ENCODE data around the gene MSANTD2.

The MSANTD2 gene

DNA sequence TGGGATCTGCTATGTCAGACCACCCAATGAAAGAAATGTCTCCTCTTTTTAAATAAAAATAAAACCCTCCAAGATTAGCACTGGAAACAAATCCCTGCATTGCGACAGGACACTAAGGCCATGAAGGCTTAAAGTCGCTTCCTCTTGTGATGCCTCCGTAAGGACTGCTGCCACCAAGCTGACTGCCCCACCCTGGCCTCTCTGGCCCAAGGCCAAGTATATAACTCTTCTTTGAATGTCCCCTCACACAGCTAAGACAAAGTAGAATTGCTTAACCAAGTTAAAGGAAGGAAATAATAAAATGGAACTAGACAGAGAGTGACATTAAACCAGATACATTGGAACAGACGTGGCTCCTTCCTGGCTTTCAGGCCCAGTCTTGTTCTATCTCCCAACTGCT is 68.0 kb downstream of the MSANTD2 start:
- H3K27me3 ChIP-seq (ENCODE audit: control insufficient read depth in 1 of 2, insufficient read depth in 2 of 2, low read length in 2 of 2), result peaks cover 0 to 7% of the 10 kb centered on the region in 2 donors
- no peak overlapping the region for H3K4me3 ChIP-seq (ENCODE audit: low read length in 2 of 2)

DNA sequence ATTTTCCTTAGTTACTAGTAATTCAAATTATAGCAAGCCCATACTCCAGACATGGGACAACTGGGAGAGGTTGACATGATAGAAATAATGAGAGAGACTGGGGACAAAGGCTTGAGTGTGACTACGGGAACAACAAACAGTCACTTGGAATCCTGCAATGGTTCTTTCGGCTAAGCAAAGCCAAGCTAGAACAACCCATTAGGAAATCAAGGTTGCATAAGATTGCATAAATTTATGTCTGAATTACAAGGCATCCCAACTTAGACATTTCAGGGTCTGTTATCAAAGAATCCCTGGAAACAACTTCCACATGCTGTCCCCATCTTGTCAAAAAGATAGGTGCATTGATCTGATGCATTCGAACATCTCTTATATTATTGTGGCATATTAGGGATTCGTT is 70.6 kb downstream of the MSANTD2 start:
- H3K9me3 ChIP-seq (ENCODE audit: control insufficient read depth in 2 of 2, low read length in 2 of 2), result no peaks in the 10 kb centered on the region
- H3K27ac ChIP-seq (ENCODE audit: low read length), result no peak overlapping the region
- peaks cover 6 to 7% of the 10 kb centered on the region in 2 donors for H3K27me3 ChIP-seq (ENCODE audit: control insufficient read depth in 1 of 2, insufficient read depth in 2 of 2, low read length in 2 of 2)
- H3K4me1 ChIP-seq (ENCODE audit: control insufficient read depth, insufficient read depth, low read length), result no peaks in the 10 kb centered on the region
- no peak overlapping the region for H3K9ac ChIP-seq (ENCODE audit: low read length in 2 of 2)
- H3K36me3 ChIP-seq (ENCODE audit: control insufficient read depth in 2 of 2, insufficient read depth in 2 of 2, low read length in 2 of 2), result no peaks in the 10 kb centered on the region
- no peak overlapping the region for H3K4me3 ChIP-seq (ENCODE audit: low read length in 2 of 2)

More for the DNA sequence above, 68.0 kb downstream of the MSANTD2 start:
- Histone ChIP-seq H3K4me1 (ENCODE audit: control insufficient read depth, insufficient read depth, low read length) (no peaks in the 10 kb centered on the region), H3K9me3 (ENCODE audit: control insufficient read depth in 2 of 2, low read length in 2 of 2) (no peaks in the 10 kb centered on the region), H3K27ac (ENCODE audit: low read length) (no peak overlapping the region), H3K36me3 (ENCODE audit: control insufficient read depth in 2 of 2, insufficient read depth in 2 of 2, low read length in 2 of 2) (no peaks in the 10 kb centered on the region), H3K9ac (ENCODE audit: low read length in 2 of 2) (no peak overlapping the region)

DNA sequence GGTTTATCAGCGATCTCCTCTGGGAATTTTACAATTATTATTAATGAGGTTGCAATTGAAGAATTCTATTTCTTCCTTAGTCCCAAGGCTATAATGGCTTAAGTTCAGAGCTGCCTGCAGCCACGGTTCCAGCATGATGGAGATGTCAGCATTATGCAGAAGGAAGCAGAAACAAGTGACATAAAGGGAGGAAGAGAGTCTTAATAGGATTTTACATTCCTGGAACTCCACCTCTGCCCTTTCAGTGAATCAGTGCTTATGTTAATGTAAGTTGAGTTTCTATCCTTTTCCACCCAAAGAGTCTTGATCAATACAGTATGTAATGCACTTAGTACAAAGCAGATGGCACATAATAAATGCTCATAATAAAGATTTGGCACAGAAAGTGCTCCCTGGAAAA is 72.1 kb downstream of the MSANTD2 start:
- H3K4me1 ChIP-seq (ENCODE audit: control insufficient read depth, insufficient read depth, low read length), result no peaks in the 10 kb centered on the region
- peaks cover 6 to 9% of the 10 kb centered on the region in 2 donors for H3K27me3 ChIP-seq (ENCODE audit: control insufficient read depth in 1 of 2, insufficient read depth in 2 of 2, low read length in 2 of 2)
- H3K9ac ChIP-seq (ENCODE audit: low read length in 2 of 2), result no peak overlapping the region
- H3K27ac ChIP-seq (ENCODE audit: low read length), result no peak overlapping the region
- no peak overlapping the region for H3K4me3 ChIP-seq (ENCODE audit: low read length in 2 of 2)
- H3K9me3 ChIP-seq (ENCODE audit: control insufficient read depth in 2 of 2, low read length in 2 of 2), result no peaks in the 10 kb centered on the region
- no peaks in the 10 kb centered on the region for H3K36me3 ChIP-seq (ENCODE audit: control insufficient read depth in 2 of 2, insufficient read depth in 2 of 2, low read length in 2 of 2)

DNA sequence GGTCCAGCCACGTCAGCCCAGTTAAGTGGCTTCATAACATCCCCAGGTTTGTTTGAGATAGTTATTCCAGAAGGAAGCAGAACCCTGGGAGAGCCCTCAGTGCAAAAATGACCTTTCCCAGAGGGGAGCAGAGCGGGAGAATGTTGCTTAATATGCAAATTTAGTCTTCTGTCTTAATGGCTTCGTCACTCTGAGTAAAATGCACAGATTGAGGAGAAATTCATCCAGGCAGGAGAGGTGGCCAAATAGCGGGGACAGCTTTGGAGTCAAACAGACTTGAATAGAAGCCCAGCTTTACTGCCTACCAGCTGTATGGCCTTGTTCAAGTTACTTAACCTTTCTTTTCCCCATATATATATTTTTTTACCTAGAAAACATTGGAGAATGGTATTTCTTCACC is 72.7 kb downstream of the MSANTD2 start:
- Histone ChIP-seq H3K36me3 (ENCODE audit: control insufficient read depth in 2 of 2, insufficient read depth in 2 of 2, low read length in 2 of 2) (no peaks in the 10 kb centered on the region), H3K4me3 (ENCODE audit: low read length in 2 of 2) (no peak overlapping the region), H3K9ac (ENCODE audit: low read length in 2 of 2) (no peak overlapping the region), H3K27me3 (ENCODE audit: control insufficient read depth in 1 of 2, insufficient read depth in 2 of 2, low read length in 2 of 2) (peaks cover 7 to 13% of the 10 kb centered on the region in 2 donors), H3K9me3 (ENCODE audit: control insufficient read depth in 2 of 2, low read length in 2 of 2) (no peaks in the 10 kb centered on the region), H3K4me1 (ENCODE audit: control insufficient read depth, insufficient read depth, low read length) (no peaks in the 10 kb centered on the region), H3K27ac (ENCODE audit: low read length) (no peak overlapping the region)

DNA sequence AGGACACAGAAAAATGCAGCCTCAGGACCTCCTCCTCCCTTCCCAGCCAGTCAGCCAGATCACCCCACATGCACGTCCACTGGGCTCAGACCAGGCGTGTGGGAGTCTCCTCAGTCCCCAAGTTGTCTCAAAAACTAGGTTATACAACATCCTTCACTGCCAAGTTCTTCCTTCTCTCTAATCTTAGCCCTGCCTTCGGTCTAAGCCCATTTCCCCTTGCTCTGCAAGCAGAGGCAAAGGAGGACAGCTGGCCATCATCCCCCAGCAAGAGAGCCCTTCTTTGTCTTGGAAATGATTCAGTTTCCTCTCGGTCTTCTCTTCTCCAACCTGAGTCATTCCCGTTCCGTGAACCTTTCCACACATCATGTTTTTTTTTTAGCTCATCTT is 74.5 kb downstream of the MSANTD2 start:
- Histone ChIP-seq H3K4me1 (ENCODE audit: control insufficient read depth, insufficient read depth, low read length) (no peaks in the 10 kb centered on the region), H3K36me3 (ENCODE audit: control insufficient read depth in 2 of 2, insufficient read depth in 2 of 2, low read length in 2 of 2) (no peaks in the 10 kb centered on the region), H3K9ac (ENCODE audit: low read length in 2 of 2) (no peak overlapping the region), H3K9me3 (ENCODE audit: control insufficient read depth in 2 of 2, low read length in 2 of 2) (no peaks in the 10 kb centered on the region), H3K4me3 (ENCODE audit: low read length in 2 of 2) (no peak overlapping the region), H3K27me3 (ENCODE audit: control insufficient read depth in 1 of 2, insufficient read depth in 2 of 2, low read length in 2 of 2) (peaks cover 22 to 26% of the 10 kb centered on the region in 2 donors), H3K27ac (ENCODE audit: low read length) (no peak overlapping the region)

DNA sequence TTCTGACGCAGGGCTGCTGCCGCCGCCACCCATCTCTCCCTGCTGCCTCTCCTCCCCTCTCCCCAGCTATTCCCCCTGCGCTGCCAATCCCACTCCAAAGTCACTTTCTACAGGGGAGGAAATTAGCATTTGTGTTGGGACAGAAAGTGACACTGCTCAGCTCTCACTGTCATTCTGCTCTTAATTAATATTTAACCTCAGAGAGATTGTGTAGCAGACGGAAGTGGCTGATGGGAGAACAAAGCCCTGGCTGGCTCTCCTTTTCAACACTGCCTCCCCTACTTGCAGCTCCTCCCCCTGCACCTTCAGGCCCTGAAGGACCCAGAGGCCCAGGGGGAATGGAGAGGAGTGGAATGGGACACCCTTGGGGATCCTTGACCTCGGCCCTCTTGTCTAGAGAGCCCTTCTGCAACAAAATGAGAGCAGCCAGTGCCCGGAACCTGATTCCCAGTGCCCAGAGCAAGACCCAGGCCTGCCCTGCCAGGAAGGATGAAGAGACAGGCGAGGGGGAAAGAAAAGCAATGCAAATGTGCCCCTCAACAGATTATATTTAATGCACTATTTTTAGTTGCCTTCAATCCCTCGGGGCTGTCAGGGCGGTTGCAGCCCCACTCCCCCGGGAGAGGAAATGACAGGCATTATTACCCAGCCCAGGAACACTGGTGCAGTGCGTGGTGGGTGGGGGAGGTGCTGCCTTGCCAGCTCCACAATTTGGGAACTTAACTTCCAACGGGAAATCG is 75.1 kb downstream of the MSANTD2 start:
- Histone ChIP-seq H3K27ac (ENCODE audit: low read length) (no peak overlapping the region), H3K36me3 (ENCODE audit: control insufficient read depth in 2 of 2, insufficient read depth in 2 of 2, low read length in 2 of 2) (no peaks in the 10 kb centered on the region), H3K4me3 (ENCODE audit: low read length in 2 of 2) (no peak overlapping the region), H3K9me3 (ENCODE audit: control insufficient read depth in 2 of 2, low read length in 2 of 2) (no peaks in the 10 kb centered on the region), H3K9ac (ENCODE audit: low read length in 2 of 2) (no peak overlapping the region), H3K27me3 (ENCODE audit: control insufficient read depth in 1 of 2, insufficient read depth in 2 of 2, low read length in 2 of 2) (peaks cover 23 to 28% of the 10 kb centered on the region in 2 donors), H3K4me1 (ENCODE audit: control insufficient read depth, insufficient read depth, low read length) (no peaks in the 10 kb centered on the region)

DNA sequence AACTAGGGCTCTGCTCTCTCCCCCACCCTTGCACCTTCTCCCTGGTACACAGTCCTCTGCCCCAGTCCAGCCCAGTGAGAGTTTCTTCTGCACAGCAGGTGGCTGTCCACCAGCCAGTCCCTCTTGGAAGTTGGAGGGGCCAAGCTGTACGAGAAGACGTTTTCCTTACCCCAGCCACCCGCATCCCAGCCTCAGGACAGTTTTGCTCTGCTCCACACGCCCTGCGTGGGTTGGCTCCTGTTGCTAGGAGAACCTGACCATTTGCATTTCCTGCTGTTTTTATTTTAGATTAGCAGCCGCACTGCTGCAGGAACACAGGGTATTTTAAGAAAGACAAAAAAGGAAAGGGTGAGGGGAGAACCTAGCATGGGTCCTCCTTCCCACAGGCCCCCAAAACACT is 78.0 kb downstream of the MSANTD2 start:
- Histone ChIP-seq H3K27me3 (ENCODE audit: control insufficient read depth in 1 of 2, insufficient read depth in 2 of 2, low read length in 2 of 2) (peaks cover 46 to 52% of the 10 kb centered on the region in 2 donors), H3K36me3 (ENCODE audit: control insufficient read depth in 2 of 2, insufficient read depth in 2 of 2, low read length in 2 of 2) (no peaks in the 10 kb centered on the region), H3K9me3 (ENCODE audit: control insufficient read depth in 2 of 2, low read length in 2 of 2) (no peaks in the 10 kb centered on the region), H3K9ac (ENCODE audit: low read length in 2 of 2) (no peak overlapping the region), H3K4me3 (ENCODE audit: low read length in 2 of 2) (no peak overlapping the region), H3K4me1 (ENCODE audit: control insufficient read depth, insufficient read depth, low read length) (peaks cover 11% of the 10 kb centered on the region), H3K27ac (ENCODE audit: low read length) (no peak overlapping the region)

DNA sequence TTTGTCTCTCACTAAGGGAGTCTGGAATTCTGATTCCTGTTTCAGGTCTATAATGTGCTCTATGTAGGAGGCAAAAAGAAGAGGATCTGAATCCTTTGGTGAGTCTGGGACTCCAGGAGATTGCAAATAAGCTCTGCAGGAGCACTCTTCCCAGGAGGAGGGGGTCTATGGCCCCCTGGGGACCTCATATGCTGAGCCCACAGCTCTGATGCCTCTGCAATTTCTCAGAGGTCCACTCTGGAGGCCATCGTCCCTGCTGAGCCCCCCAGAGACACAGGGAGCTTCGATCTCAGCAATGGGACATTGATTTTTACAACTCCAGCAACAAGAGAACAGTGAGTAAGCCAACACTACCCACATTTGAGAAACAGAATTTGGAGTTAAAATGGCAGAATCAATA is 80.7 kb downstream of the MSANTD2 start:
- Histone ChIP-seq H3K36me3 (ENCODE audit: control insufficient read depth in 2 of 2, insufficient read depth in 2 of 2, low read length in 2 of 2) (no peaks in the 10 kb centered on the region), H3K27me3 (ENCODE audit: control insufficient read depth in 1 of 2, insufficient read depth in 2 of 2, low read length in 2 of 2) (peaks cover 45 to 46% of the 10 kb centered on the region in 2 donors), H3K9me3 (ENCODE audit: control insufficient read depth in 2 of 2, low read length in 2 of 2) (no peaks in the 10 kb centered on the region), H3K27ac (ENCODE audit: low read length) (no peak overlapping the region), H3K4me3 (ENCODE audit: low read length in 2 of 2) (no peak overlapping the region), H3K9ac (ENCODE audit: low read length in 2 of 2) (no peak overlapping the region), H3K4me1 (ENCODE audit: control insufficient read depth, insufficient read depth, low read length) (peaks cover 11% of the 10 kb centered on the region)

DNA sequence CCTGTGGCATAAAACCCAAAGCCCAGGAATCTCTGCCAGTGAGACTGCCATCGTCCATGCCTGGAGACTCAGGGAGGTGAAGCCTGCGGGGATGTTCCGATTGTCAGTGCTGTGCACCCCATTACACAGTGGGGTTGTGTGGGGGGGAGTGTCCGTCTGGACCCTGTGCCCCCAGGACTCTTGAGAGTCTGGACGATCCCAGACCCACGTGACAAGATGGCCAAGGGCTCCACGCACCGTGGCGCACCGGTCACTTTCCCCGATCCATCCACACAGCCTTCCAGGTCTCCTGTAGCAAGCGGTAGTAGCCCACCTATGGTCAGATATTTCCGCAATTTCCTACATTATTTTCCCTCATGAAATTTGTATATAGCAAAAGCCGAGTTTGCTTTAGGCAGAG is 81.4 kb downstream of the MSANTD2 start:
- Histone ChIP-seq H3K4me3 (ENCODE audit: low read length in 2 of 2) (peak overlapping the region in 1 of 2 donors; percentile 34), H3K9me3 (ENCODE audit: control insufficient read depth in 2 of 2, low read length in 2 of 2) (no peaks in the 10 kb centered on the region), H3K9ac (ENCODE audit: low read length in 2 of 2) (no peak overlapping the region), H3K36me3 (ENCODE audit: control insufficient read depth in 2 of 2, insufficient read depth in 2 of 2, low read length in 2 of 2) (no peaks in the 10 kb centered on the region), H3K27ac (ENCODE audit: low read length) (no peak overlapping the region), H3K4me1 (ENCODE audit: control insufficient read depth, insufficient read depth, low read length) (peaks cover 11% of the 10 kb centered on the region), H3K27me3 (ENCODE audit: control insufficient read depth in 1 of 2, insufficient read depth in 2 of 2, low read length in 2 of 2) (peaks cover 45 to 46% of the 10 kb centered on the region in 2 donors)

DNA sequence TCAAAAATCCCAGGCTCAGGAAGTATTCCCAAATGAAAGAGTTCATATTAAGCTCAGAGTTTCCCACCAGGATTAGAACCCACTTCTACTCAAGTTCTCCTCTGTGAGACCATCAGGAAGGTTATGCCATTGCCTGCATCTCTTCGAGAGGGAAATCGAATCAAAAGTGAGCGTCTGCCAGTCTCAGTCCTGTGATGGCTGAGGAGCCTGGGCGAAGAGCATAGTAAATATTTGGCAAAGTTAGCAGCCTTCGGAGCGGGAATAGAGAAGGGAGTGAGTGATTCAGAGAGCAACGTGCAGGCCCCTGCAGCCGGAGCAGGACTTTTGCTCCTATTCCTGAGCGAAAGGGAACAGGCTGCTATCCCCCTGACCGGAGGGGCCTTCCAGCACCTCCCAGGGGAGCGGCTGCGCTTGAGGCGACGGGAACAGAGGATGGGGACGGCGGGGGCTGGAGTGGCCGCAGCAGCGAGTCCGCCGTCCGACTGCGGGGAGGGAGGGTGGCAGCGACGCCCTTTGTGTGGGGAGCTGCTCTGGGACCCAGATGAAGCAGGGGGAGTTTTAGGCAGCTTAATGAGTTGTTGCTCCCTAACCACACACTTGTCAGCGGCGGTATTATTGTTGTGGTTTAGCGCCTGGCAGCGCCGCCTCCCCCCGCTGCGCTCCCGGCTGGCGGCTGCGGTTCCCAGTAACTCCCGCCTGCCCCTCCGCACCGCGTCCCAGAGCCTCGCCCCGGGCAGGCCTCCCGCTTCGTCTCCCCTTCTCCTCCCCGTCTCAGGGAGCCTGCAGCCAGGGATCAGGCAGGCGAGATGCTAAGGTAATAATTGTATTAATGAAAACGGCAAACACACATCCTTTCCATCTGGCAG is 82.2 kb downstream of the MSANTD2 start:
- peaks cover 45 to 46% of the 10 kb centered on the region in 2 donors for H3K27me3 ChIP-seq (ENCODE audit: control insufficient read depth in 1 of 2, insufficient read depth in 2 of 2, low read length in 2 of 2)
- H3K27ac ChIP-seq (ENCODE audit: low read length), result no peak overlapping the region
- H3K9ac ChIP-seq (ENCODE audit: low read length in 2 of 2), result peak overlapping the region in 1 of 2 donors; percentile 21
- no peaks in the 10 kb centered on the region for H3K9me3 ChIP-seq (ENCODE audit: control insufficient read depth in 2 of 2, low read length in 2 of 2)
- no peaks in the 10 kb centered on the region for H3K36me3 ChIP-seq (ENCODE audit: control insufficient read depth in 2 of 2, insufficient read depth in 2 of 2, low read length in 2 of 2)
- peaks cover 11% of the 10 kb centered on the region for H3K4me1 ChIP-seq (ENCODE audit: control insufficient read depth, insufficient read depth, low read length)
- H3K4me3 ChIP-seq (ENCODE audit: low read length in 2 of 2), result peak overlapping the region; percentile 34 to 75

DNA sequence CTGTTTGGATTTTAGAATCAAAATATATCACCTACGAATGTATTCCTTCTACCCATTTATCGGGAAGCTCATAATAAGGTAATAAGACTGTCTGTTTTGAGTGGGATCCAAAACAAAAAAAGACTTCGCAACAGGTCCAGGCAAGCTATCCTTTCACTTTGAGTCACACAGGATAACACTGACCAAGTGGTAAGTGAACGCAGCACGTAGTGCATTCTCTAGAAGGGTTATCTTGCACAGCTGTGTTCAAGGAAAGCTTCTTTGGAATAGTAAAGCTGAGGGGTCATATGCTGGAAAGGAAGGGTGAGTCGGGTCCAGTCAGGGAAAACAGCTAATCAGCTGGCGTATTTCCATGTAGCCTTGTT is 82.8 kb downstream of the MSANTD2 start:
- H3K27me3 ChIP-seq (ENCODE audit: control insufficient read depth in 1 of 2, insufficient read depth in 2 of 2, low read length in 2 of 2), result peaks cover 41 to 44% of the 10 kb centered on the region in 2 donors
- H3K4me1 ChIP-seq (ENCODE audit: control insufficient read depth, insufficient read depth, low read length), result peaks cover 11% of the 10 kb centered on the region
- H3K27ac ChIP-seq (ENCODE audit: low read length), result no peak overlapping the region
- no peaks in the 10 kb centered on the region for H3K36me3 ChIP-seq (ENCODE audit: control insufficient read depth in 2 of 2, insufficient read depth in 2 of 2, low read length in 2 of 2)
- H3K9me3 ChIP-seq (ENCODE audit: control insufficient read depth in 2 of 2, low read length in 2 of 2), result no peaks in the 10 kb centered on the region
- no peak overlapping the region for H3K9ac ChIP-seq (ENCODE audit: low read length in 2 of 2)
- H3K4me3 ChIP-seq (ENCODE audit: low read length in 2 of 2), result peak overlapping the region; percentile 21 to 75
